HL-60 (cell line): ENCODE results near the gene YY1.
"Not testable (repeated sequence)": the region's sequence is repeated elsewhere in the genome, so short reads cannot be mapped to it uniquely, and the experiment has no call there.

Source experiments
- DNase-seq, 2 experiments: peaks; one replicate each; pipeline ENCODE4 v3.0.0-alpha.2; 2010 to 2020; ENCODE audit warnings: low read depth in 1 of 2, low spot score in 1 of 2
- H3K27ac ChIP-seq: fragments of 250-450 bp; sonication (Bioruptor Pico); replicated peaks from 2 replicates; pipeline ENCODE4 v1.5.1; 2020; ENCODE audit warnings: mild to moderate bottlenecking, moderate library complexity
- H3K27me3 ChIP-seq: fragments of 250-450 bp; sonication (Bioruptor Pico); 2 replicates; pipeline ENCODE4 v1.5.1; 2021; ENCODE audit warnings: mild to moderate bottlenecking, moderate library complexity; ENCODE audit not compliant: insufficient read depth, poor library complexity, severe bottlenecking
- H3K4me3 ChIP-seq: replicated peaks from 2 replicates; pipeline ENCODE4 v1.5.1; 2011; ENCODE audit warnings: mild to moderate bottlenecking, control low read depth, low read length; ENCODE audit not compliant: insufficient read depth
- CTCF ChIP-seq: IDR thresholded peaks from one replicate; pipeline ENCODE4 v1.5.1; 2011; ENCODE audit warnings: low read length, control low read depth, inconsistent platforms; ENCODE audit not compliant: insufficient read depth
- GABPA ChIP-seq: IDR thresholded peaks from 2 replicates; pipeline ENCODE4 v1.6.1; 2012; ENCODE audit warnings: low read depth
- POLR2AphosphoS5 ChIP-seq: IDR thresholded peaks from 2 replicates; pipeline ENCODE4 v1.6.1; 2012; ENCODE audit warnings: low read depth
- REST ChIP-seq: IDR thresholded peaks from 2 replicates; pipeline ENCODE4 v1.6.1; 2012; ENCODE audit warnings: low read depth; ENCODE audit not compliant: insufficient replicate concordance
- SPI1 ChIP-seq: IDR thresholded peaks from 2 replicates; pipeline ENCODE4 v1.6.1; 2012; ENCODE audit warnings: low read depth, mild to moderate bottlenecking, borderline replicate concordance

Gene YY1

GRCh38 chr14:100203962-100204834 lies 34.7 kb upstream of the YY1 start:
- Histone ChIP-seq H3K4me3 (no peak overlapping the region), H3K27ac (no peak overlapping the region), H3K27me3 (no peaks in the 10 kb centered on the region)
- DNase-seq, result no peak
- TF ChIP-seq POLR2AphosphoS5 (no peak), GABPA (no peak), REST (no peak), SPI1 (no peak), CTCF (no peak)

- not testable (repeated sequence) for H3K27me3 ChIP-seq, DNase-seq, H3K4me3 ChIP-seq, H3K27ac ChIP-seq
These were observed 34.1 kb upstream of the YY1 start for GRCh38 chr14:100204835-100205167.

GRCh38 chr14:100207588-100207987 lies 31.4 kb upstream of the YY1 start:
- not testable (repeated sequence) for DNase-seq, H3K27ac ChIP-seq, H3K27me3 ChIP-seq, H3K4me3 ChIP-seq

DNA sequence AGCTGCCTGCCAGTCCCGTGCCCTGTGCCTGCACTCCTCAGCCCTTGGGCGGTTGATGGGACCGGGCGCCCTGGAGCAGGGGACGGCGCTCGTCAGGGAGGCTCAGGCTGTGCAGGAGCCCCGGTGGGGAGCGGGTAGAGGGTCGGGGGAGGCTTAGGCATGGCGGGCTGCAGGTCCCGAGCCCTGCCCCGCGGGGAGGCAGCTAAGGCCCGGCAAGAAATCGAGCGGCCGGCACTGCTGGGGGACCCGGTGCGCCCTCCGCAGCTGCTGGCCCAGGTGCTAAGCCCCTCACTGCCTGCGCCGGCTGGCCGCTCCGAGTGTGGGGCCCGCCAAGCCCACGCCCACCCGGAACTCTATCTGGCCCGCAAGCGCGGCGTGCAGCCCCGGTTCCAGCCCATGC lies 30.8 kb upstream of the YY1 start:
- not testable (repeated sequence) for H3K27me3 ChIP-seq, H3K4me3 ChIP-seq, DNase-seq, H3K27ac ChIP-seq

DNA sequence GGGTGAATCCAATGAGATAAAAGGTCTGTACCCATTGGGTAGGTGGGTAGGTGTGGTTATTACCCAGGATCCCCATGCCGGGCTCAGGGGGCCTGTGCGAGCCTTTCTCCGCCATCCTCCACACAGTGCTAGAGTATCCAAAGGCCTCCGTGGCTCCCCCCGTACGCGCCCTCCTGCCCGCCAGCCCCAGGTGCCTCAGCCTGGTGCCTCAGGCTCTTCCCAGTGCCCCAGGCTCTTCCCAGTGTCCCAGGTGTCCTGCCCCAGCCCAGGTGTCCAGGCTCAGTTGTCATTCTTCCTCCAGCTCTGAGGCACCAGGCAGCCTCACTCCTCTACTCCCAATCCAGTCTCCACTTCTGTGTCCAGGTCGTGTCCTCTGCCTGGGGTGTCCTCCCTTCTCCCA lies 27.6 kb upstream of the YY1 start:
- Histone ChIP-seq H3K4me3 (no peak overlapping the region), H3K27ac (no peak overlapping the region), H3K27me3 (no peaks in the 10 kb centered on the region)
- no peak for DNase-seq
- no peak for TF ChIP-seq CTCF

DNA sequence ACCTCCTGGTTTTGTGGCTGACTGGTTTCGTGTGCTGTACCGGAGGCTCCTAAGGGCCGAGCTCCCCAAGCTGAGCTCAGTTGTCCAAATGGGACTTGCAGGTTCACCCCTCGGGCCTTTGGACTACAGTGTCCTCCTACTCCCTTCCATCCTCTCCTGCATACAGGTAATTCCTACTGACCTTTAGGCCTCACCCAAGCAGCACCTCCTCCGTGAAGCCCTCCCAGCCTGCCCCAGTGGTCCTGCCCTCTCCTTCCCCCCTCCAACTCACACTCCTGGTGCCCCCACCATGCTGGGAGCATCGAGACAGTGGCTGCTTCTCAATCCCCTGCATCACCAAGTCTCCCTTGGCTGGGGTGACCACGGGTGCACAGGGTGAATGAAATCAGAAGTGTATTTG lies 27.1 kb upstream of the YY1 start:
- H3K4me3 ChIP-seq, result no peak overlapping the region
- DNase-seq, result no peak
- H3K27ac ChIP-seq, result no peak overlapping the region
- no peaks in the 10 kb centered on the region for H3K27me3 ChIP-seq
- no peak for TF ChIP-seq REST
- TF ChIP-seq POLR2AphosphoS5, result no peak
- TF ChIP-seq GABPA, result no peak
- no peak for TF ChIP-seq SPI1
- TF ChIP-seq CTCF, result no peak
